RWPE1 (cell line): Measurements from ENCODE around the gene NRSN2.

Experiments
- CTCF ChIA-PET: fragments of 350-600 bp; sonication (Branson Sonifier 250); formaldehyde crosslinking; extraction: SDS; loops from one replicate; lab custom pipeline; 2021; lab: Yijun Ruan, JAX
- POLR2A ChIA-PET: fragments of 400-600 bp; formaldehyde crosslinking; extraction: SDS; loops from one replicate; lab custom pipeline; 2020; ENCODE audit warnings: antibody characterized with exemption; ENCODE audit not compliant: low non-redundant PET; lab: Yijun Ruan, JAX
- DNase-seq: peaks from one replicate; pipeline ENCODE4 v3.0.0; 2012; ENCODE audit warnings: low spot score
- H3K27ac ChIP-seq: fragments of 450-650 bp; 2 replicates; pipeline ENCODE4 v1.5.1; 2017
- CTCF ChIP-seq: fragments of 450-650 bp; conservative IDR thresholded peaks from 2 replicates; pipeline ENCODE4 v1.5.1; 2017; ENCODE audit warnings: low read depth, mild to moderate bottlenecking

The NRSN2 gene

GRCh38 chr20:396252-396618 lies 49.3 kb downstream of the NRSN2 start:
- POLR2A ChIA-PET = interaction anchor here (1.0 kb wide), 1 partner anchor 33 kb away, joined by 4 read pairs; no protein-coding TSS in a partner anchor
- peak overlapping the region; percentile 81 for H3K27ac ChIP-seq
- no peak for TF ChIP-seq CTCF
- DNase-seq = no peak
- CTCF ChIA-PET = no interaction called here

GRCh38 chr20:396619-397431 lies 49.9 kb downstream of the NRSN2 start:
- CTCF ChIA-PET = no interaction called here
- H3K27ac ChIP-seq = peak overlapping the region; percentile 81
- DNase-seq = no peak
- POLR2A ChIA-PET = interaction anchor here (1.0 kb wide), 1 partner anchor 33 kb away, joined by 4 read pairs; no protein-coding TSS in a partner anchor
- no peak for TF ChIP-seq CTCF

GRCh38 chr20:397432-398237 lies 50.7 kb downstream of the NRSN2 start:
- no peak for DNase-seq
- no peak for TF ChIP-seq CTCF
- peak overlapping the region; percentile 81 for H3K27ac ChIP-seq
- CTCF ChIA-PET = no interaction called here
- POLR2A ChIA-PET = interaction anchor here (1.0 to 1.2 kb wide), 2 partner anchors 34 to 35 kb away, joined by 3 to 4 read pairs; no protein-coding TSS in a partner anchor

GRCh38 chr20:399182-399707 lies 52.3 kb downstream of the NRSN2 start:
- DNase-seq = no peak
- POLR2A ChIA-PET = interaction anchor here (0.8 to 1.4 kb wide), 3 partner anchors 8 to 37 kb away, joined by 3 read pairs; no protein-coding TSS in a partner anchor
- peak overlapping the region; percentile 81 for H3K27ac ChIP-seq
- CTCF ChIA-PET = no interaction called here
- TF ChIP-seq CTCF = no peak

- ChIA-PET CTCF (no interaction called here), POLR2A (interaction anchor here (0.9 to 1.4 kb wide), 3 partner anchors 18 to 37 kb away, joined by 3 read pairs; partner anchors contain the start of gene TRIB3)
- TF ChIP-seq CTCF = no peak
- no peak for DNase-seq
- peak overlapping the region; percentile 81 for H3K27ac ChIP-seq
Observed at GRCh38 chr20:400128-400453, 53.2 kb downstream of the NRSN2 start.
